HG02970 (cell line): ENCODE measurements around the gene SOBP.

Experiments
- ATAC-seq: cut with Tn5 transposase; IDR thresholded peaks from one replicate; pipeline ENCODE4 v1.9.1; 2021; ENCODE audit warnings: mild to moderate bottlenecking, moderate library complexity, moderate number of reproducible peaks; ENCODE audit not compliant: unreplicated experiment, low FRiP score

Gene SOBP

DNA sequence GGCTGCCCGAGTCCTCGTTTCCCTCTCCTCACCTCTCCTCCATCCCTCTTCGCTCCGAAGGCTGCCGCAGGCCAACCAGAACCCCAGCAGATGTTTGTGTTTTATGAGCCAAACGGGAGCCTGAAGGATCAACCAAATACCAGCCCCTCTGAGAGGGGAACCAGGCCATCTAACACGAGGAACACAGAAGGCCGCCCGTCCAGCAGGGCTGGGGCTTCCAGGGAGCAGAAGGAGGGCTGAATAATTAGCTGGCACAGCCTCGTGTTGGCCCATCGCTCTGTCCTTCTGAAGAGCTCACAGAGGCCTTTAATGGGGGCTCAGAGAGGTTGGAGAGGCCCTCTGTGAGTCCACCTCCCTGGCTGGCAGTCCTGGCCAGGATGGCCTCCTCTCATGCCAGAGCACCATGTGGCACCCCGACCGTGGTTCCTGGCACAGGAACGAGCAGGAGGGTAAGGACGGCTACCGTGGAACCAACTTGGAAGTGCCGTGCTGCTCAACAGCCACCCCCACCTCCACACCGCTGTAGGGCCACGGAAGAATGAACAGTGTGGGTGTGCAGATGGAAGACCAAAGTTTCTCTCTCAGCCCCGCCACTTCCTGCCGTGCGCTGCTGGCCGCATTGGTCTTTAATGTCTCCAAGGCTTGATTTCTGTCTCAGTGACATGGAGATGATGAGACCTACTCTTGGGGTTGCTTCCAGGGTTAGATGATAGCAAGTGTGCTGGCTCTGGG, 179.0 kb downstream of the SOBP start:
- no peak for ATAC-seq

GRCh38 chr6:107670792-107671199, 180.9 kb downstream of the SOBP start:
- ATAC-seq: no peak

- ATAC-seq: no peak
These were observed 183.2 kb downstream of the SOBP start for GRCh38 chr6:107673076-107673494.

- ATAC-seq: no peak
These were observed 185.2 kb downstream of the SOBP start for GRCh38 chr6:107674995-107675738.

DNA sequence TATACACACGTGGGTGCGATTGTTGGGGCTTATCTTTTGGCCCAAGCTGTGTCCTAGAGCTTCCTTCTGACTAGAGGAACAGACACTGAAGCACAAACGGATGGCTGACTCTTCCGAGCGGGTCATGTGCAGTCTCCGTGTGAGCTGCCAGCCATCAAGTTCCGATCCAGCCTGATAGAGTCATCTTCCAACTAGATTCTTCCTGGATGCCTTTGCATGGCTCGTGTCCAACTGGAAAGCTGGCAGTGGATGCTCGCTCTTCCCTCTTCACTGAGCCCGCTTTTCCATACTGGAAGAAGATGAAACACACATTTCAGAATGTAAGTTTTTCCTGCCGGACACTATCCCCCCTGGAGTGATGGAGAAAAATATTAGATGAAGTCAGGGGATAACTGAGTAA, 186.1 kb downstream of the SOBP start:
- no peak for ATAC-seq

DNA sequence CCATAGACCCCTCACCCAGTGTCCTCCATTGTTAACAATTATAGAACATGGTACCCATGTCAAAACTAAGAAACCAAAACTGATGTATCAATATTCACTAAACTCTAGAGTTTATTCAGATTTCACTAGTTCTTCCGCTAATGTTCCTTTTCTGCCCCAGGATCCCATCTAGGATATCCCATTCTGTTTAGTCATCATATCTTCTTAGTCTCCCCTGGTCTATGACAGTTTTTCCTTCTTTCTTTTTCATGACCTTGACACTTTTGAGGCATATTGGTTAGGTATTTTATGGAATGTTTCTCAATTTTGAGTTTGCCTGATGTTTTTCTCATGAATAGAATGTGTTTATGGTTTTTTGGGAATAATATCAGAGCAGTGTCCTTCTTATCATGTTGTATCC, 187.5 kb downstream of the SOBP start:
- ATAC-seq: no peak

GRCh38 chr6:107679457-107679856, 189.5 kb downstream of the SOBP start:
- ATAC-seq: no peak

DNA sequence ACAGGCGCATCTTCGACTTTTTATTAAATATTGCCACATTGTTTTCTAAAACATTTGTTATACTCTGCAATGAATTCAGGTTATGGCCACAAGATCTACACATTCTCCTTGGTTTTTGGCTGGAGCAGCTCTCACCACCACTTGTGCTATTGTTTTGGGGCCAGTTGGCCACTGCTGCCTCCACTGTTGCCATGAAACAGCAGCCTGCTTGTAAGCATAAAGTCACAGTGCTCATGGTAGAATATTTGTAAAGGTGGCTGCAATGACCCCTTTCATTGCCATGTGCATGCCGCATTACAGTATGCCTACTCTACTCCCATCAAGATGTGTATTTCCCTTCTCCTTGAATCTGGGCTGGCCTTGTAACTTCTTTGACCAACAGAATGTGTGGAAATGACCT, 192.8 kb downstream of the SOBP start:
- ATAC-seq: no peak

GRCh38 chr6:107683183-107683582, 193.3 kb downstream of the SOBP start:
- no peak for ATAC-seq

GRCh38 chr6:107684996-107685395, 195.1 kb downstream of the SOBP start:
- ATAC-seq: no peak

GRCh38 chr6:107689190-107689589, 199.3 kb downstream of the SOBP start:
- no peak for ATAC-seq

DNA sequence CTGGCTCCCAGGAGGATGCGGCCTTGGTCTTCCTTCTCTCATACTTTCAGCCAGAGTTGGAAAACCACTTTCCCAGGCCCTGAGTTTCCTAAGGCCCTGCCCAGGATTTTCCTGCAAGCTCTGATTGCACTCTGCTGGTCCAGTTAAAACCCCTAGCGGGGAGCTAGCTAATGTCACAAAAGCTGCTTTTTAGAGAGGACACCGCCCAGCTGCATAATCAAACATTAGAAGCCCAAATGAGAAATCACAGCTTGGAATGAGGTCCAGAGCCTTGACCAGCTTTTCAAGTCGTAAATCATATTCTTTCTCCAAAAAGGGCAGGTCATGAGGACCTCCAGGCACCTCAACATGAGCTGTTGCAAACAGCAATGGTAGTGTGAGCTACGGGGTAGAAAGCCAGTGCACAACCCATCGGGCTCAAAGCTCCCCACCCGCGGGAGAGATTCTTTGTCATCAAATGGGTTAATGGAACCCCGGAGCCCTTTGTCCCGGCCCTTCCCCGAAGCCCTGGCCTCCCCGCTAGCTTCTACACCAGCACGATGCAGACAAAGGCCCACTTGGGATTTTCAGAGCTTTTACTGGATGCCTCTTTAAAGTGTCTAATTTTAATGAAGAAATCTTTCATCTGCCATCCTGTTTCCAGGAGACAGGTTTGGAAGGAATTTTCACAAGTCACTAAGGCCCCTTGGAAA, 200.2 kb downstream of the SOBP start:
- no peak for ATAC-seq

DNA sequence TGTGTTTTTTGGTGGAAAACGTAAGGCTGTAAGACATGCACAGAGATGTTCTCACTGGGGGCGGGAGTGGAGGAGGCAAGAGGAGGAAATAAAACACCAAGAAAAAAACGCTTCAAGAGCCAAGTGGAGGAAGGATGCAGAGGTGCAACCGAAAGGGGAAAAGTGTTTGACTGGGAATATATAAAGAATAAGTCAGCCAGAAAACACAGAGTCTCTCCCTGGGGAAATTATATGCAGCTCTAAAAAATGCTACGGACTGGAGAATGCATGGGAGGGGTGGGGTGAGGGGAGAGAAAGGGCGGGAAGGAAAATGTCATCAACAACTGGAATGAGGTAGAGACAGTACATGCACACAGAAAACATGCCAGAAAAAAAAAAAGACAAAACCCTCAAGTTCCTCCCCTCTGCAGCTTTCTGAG, 200.7 kb downstream of the SOBP start:
- ATAC-seq: no peak

DNA sequence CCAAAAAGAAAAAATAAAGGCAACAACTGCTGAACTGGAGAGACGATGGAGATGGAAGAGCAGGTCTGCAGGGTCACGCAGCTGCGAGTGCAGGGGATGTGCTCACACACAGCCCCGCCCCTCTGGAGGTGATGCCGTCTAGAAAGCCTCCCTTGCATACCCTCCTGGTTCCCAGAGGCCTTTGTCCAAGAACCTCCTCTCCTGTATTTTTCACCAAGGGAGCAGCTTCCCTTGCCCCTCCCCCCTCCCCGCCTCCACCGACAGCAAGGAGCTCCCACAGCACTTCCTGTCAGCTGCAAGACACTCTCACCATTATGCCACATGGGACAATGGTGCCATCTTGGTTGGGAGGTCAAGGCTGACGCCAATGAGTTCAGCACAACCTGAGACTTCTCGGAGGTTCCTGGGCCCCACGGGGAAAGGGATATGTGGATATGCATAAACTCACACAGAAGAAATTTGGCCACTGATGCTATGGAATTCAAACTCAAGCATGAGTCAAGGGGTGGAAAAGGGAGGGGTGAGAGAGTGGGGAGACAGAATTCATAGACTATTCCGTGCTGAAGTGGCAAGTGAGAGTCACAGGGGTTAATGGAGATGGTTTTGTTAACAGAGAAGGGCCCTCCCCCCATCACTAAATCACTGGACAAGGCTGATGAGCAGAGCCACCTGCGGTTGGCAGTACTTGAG, 201.3 kb downstream of the SOBP start:
- no peak for ATAC-seq

GRCh38 chr6:107692351-107692750, 202.4 kb downstream of the SOBP start:
- ATAC-seq: no peak

DNA sequence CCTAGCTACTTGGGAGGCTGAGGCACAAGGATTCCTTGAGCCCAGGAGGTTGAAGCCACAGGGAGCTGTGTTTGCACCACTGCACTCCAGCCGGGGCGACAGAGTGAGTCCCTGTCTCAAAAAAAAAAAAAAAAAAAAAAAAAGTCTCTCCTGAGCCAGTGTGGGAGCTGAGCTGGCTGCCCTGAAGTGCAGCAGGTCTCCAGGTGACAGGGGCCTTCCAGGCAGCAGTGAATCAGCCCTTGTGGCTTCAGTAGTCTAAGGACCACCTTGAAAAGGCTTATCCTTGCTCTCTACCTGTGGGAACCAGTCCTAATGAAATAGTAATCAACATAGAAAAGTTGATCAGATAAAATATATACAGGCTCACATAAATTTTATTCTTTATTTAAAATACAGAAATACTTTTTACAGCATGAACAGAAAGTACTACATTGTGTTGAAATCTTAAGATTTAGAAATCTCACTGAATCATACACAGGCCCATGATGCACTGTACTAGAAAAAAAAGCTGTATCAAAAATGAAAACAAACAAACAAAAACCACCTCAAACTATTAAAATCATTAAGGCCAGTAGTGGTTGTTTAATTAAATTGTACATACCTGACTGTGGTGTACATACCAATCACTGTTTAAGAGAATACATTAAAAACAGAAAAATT, 205.3 kb downstream of the SOBP start:
- no peak for ATAC-seq

GRCh38 chr6:107697682-107698081, 207.8 kb downstream of the SOBP start:
- ATAC-seq: no peak

DNA sequence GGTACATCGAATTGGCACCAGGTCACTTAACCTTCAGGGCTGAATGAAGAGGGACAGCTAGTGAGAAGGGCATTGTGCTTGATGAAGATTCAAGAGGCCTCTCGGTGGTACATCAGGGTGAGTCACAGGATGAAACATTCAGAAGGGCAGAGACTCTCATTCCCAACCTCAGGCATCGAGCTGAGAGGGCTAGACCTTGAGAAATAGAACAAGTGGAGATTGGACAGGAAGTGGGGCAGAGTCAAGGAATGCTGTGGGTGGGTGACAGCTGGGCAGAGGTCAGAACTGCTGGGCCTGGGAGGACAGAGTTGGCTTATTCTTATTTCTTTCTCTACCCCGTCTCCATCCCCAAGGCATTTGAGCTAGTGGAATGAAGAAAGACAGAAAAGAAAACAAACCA, 208.2 kb downstream of the SOBP start:
- ATAC-seq: no peak

- no peak for ATAC-seq
These were observed 209.3 kb downstream of the SOBP start for GRCh38 chr6:107699254-107699653.

DNA sequence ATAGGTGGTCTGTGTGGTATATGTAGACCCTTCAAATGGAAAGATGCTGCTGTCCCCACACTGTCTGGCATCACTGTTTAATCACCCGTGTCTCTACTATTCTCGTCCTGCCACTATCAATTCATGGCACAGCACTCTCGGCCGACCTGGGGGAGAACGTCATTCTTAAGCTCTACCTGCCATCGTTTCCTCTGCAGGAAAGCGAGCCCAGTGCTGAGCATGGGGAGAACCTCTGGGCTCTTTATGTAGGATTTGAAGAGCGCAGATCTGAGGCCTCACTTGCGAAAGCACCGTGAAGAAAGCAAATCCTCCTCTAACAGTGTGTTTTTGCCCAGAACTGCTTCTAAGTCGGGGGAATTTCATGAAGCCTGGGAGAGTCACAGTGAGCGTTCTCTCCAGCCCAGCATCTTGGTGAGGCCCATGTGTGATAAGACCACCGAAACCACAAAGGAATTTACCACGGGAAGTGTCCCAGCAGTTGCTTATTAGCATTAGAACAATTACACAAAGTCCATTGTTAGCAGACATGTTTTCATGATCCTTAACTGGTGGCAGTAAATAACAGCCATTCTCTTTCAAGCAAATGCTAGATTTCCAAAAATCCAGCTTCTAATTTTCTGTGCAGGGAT, 209.9 kb downstream of the SOBP start:
- ATAC-seq: no peak
